Measurements from ENCODE around the gene AP1B1. TPM values are rescaled to one million over a fixed set of nuclear protein-coding genes. Genes with fewer than 3 reads are reported as not detected.

AP1B1 gene
- total and polyA plus RNA-seq, 2 of the 8 experiments (the other 6 are each of a cell fraction or from before 2014, with no cell fraction given), result 64.2 to 86.8 TPM

DNA sequence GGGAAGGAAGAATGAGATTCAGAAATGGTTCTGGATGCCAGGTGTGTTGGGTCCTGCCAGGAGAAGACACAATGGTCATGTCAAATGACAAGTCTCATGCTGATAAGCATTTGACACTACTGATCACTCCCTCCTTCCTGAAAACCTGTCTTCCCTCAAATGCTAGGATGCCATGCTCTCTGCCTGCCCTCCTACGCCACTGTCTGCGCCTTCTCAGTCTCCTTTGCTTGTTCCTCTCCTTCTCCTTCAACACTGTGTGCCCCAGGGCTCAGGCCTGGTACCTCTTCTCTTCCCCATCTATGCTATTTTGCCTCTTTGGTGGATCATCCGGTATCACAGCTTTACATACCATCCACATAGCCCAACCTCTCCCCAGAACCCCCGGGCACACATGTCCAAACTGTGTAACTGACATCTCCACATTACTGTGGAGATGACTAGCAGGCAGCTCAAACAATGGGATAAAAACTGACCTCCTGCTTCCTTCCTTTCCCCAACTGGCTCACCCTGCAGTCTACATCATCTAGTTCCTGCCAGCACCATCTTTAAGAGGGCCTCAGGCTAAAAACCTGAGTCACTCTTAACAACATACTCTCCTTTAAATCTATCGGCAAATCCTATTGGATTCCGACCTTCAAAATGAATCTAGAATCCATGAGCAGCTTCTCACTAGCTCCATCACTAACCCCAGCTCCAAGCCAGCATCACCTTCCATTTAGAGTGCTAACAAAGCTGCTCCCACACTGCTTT lies 8.2 kb downstream of the AP1B1 start (continued):
- TF ChIP-seq SIX5 (IDR thresholded peaks at IDR 0.05; ENCODE audit: low read depth, low read length) (no peak), CBX5 (IDR thresholded peaks at IDR 0.05; ENCODE audit: low read depth, low read length) (no peak), CTBP2 (IDR thresholded peaks at IDR 0.05; ENCODE audit: borderline replicate concordance, insufficient read depth, insufficient read length, low read length) (no peak), ASH2L (IDR thresholded peaks at IDR 0.05; ENCODE audit: low read length) (no peak)
- TF ChIP-seq, protein P1, sequence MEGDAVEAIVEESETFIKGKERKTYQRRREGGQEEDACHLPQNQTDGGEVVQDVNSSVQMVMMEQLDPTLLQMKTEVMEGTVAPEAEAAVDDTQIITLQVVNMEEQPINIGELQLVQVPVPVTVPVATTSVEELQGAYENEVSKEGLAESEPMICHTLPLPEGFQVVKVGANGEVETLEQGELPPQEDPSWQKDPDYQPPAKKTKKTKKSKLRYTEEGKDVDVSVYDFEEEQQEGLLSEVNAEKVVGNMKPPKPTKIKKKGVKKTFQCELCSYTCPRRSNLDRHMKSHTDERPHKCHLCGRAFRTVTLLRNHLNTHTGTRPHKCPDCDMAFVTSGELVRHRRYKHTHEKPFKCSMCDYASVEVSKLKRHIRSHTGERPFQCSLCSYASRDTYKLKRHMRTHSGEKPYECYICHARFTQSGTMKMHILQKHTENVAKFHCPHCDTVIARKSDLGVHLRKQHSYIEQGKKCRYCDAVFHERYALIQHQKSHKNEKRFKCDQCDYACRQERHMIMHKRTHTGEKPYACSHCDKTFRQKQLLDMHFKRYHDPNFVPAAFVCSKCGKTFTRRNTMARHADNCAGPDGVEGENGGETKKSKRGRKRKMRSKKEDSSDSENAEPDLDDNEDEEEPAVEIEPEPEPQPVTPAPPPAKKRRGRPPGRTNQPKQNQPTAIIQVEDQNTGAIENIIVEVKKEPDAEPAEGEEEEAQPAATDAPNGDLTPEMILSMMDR (IDR thresholded peaks at IDR 0.05; ENCODE audit: control extremely low read depth in 1 of 3, insufficient read depth in 1 of 3, low read depth in 1 of 3, low read length in 3 of 3), result no peak

Measured in H1 (cell line).